Measurements from ENCODE around the gene ZNF599. TPM values are rescaled to one million over a fixed set of nuclear protein-coding genes. Genes with fewer than 3 reads are reported as not detected.

Gene ZNF599
- total and polyA plus RNA-seq, 11 donors = 2.8 to 5.6 (median 3.3) TPM

- peak overlapping the region; percentile 94 to 99 (median 98) for H3K27ac ChIP-seq
- ATAC-seq (peak; percentile 26 to 41 (median 33)), DNase-seq (peak; percentile 56 to 65 (median 60))
- no peak for TF ChIP-seq CTCF (IDR thresholded peaks at IDR 0.05)
- no peak for TF ChIP-seq POLR2A (IDR thresholded peaks at IDR 0.05)
- peaks cover 0 to 30% (median 23%) of the 10 kb centered on the region in 9 donors for H3K36me3 ChIP-seq
- intact Hi-C loops (cut with DNase I) = loop anchor here in 8 of 10 donors (1.0 to 10.0 kb wide), 4 partner anchors 39 to 193 kb away; partner anchors contain the start of genes SCGB2B2 (in 6 of the 8), ZNF302 (in 6 of the 8), ZNF30 (in 4 of the 8) and ZNF599 (in 1 of the 8)
- H3K27me3 ChIP-seq = no peaks in the 10 kb centered on the region
- H3K4me1 ChIP-seq = peaks cover 4 to 31% (median 25%) of the 10 kb centered on the region in 12 donors
- peak overlapping the region; percentile 66 to 96 (median 84) for H3K4me3 ChIP-seq
- H3K9me3 ChIP-seq = peaks cover 0 to 28% (median 3%) of the 10 kb centered on the region in 12 donors
- WGBS, 4 donors = 1% methylated on average over 13 of the region's 13 CpGs
These were observed 39.7 kb downstream of the ZNF599 start for GRCh38 chr19:34733266-34733745.

- peaks cover 0 to 24% (median 17%) of the 10 kb centered on the region in 9 donors for H3K36me3 ChIP-seq
- H3K9me3 ChIP-seq = peaks cover 0 to 23% (median 1%) of the 10 kb centered on the region in 12 donors
- ATAC-seq (no peak), DNase-seq (peak in 1 of 5 donors; percentile 30)
- H3K4me3 ChIP-seq = peak overlapping the region; percentile 66 to 96 (median 84)
- TF ChIP-seq CTCF (IDR thresholded peaks at IDR 0.05) (no peak), POLR2A (IDR thresholded peaks at IDR 0.05) (no peak)
- peaks cover 4 to 31% (median 25%) of the 10 kb centered on the region in 12 donors for H3K4me1 ChIP-seq
- WGBS, 4 donors = 36 to 59% (median 50%) methylated on average over 5 to 15 of the region's 15 CpGs
- intact Hi-C loops (cut with DNase I) = loop anchor here in 8 of 10 donors (1.0 to 10.0 kb wide), 4 partner anchors 40 to 194 kb away; partner anchors contain the start of genes SCGB2B2 (in 6 of the 8), ZNF302 (in 6 of the 8), ZNF30 (in 4 of the 8) and ZNF599 (in 1 of the 8)
- peak overlapping the region; percentile 94 to 99 (median 98) for H3K27ac ChIP-seq
- H3K27me3 ChIP-seq = no peaks in the 10 kb centered on the region
These were observed 40.3 kb downstream of the ZNF599 start for GRCh38 chr19:34732612-34733211.

- Histone ChIP-seq H3K9me3 (peaks cover 0 to 15% (median 0%) of the 10 kb centered on the region in 12 donors), H3K4me3 (no peak overlapping the region), H3K4me1 (peaks cover 4 to 30% (median 25%) of the 10 kb centered on the region in 12 donors), H3K27ac (peak overlapping the region in 1 of 12 donors; percentile 97), H3K27me3 (no peaks in the 10 kb centered on the region), H3K36me3 (peaks cover 0 to 17% (median 13%) of the 10 kb centered on the region in 9 donors)
- intact Hi-C loops (cut with DNase I) = loop anchor here in 8 of 10 donors (5.0 to 10.0 kb wide), 3 partner anchors 40 to 193 kb away; partner anchors contain the start of genes SCGB2B2 (in 6 of the 8), ZNF302 (in 6 of the 8), ZNF30 (in 3 of the 8) and ZNF599 (in 1 of the 8)
- 77 to 99% (median 89%) methylated on average over 5 to 7 of the region's 7 CpGs for WGBS, 4 donors
- no peak for ATAC-seq
- TF ChIP-seq POLR2A (IDR thresholded peaks at IDR 0.05) (no peak), CTCF (IDR thresholded peaks at IDR 0.05) (no peak)
- DNase-seq = no peak
These were observed 41.1 kb downstream of the ZNF599 start for GRCh38 chr19:34731964-34732363.
